ENCODE measurements around the gene DEPDC4. TPM values are rescaled to one million over a fixed set of nuclear protein-coding genes. Genes with fewer than 3 reads are reported as not detected.

The DEPDC4 gene
- total and polyA plus RNA-seq, 2 of the 13 experiments (the other 11 are each of a cell fraction or from before 2014, with no cell fraction given): 2.2 to 5.7 TPM

DNA sequence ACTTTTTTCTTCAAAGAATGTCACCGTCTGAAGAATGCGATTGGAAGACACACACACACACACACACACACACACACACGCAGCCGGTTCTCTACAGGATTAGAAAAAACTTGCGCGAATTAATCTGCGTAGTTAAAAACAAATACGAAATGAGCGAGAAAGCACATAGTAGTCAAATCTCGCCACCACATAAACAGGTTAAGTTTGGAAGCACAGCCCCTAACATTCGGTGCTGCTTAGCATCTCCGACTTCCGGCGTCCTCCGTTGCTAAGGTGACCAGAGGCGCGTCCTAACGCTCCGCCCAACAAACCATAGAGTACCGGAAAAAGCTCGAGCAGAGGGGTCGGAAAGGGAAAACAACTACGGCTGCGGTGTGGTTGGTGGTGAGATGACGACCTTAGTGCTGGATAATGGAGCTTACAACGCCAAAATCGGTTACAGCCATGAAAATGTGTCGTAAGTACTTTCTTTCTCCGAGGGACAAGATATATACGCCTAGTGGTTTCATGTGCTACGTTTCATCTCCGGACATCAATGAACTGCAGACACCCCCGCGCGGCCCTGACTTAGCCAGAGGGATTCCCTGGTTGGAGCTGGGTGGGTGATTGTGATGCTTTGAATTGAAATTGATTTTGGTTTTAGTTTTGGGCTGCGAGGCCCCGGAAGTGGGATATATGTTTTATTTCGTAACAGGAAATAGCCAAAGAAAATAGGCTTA, 66.3 kb downstream of the DEPDC4 start, which contains the start of gene ACTR6 (continued):
- TF ChIP-seq, protein P1, sequence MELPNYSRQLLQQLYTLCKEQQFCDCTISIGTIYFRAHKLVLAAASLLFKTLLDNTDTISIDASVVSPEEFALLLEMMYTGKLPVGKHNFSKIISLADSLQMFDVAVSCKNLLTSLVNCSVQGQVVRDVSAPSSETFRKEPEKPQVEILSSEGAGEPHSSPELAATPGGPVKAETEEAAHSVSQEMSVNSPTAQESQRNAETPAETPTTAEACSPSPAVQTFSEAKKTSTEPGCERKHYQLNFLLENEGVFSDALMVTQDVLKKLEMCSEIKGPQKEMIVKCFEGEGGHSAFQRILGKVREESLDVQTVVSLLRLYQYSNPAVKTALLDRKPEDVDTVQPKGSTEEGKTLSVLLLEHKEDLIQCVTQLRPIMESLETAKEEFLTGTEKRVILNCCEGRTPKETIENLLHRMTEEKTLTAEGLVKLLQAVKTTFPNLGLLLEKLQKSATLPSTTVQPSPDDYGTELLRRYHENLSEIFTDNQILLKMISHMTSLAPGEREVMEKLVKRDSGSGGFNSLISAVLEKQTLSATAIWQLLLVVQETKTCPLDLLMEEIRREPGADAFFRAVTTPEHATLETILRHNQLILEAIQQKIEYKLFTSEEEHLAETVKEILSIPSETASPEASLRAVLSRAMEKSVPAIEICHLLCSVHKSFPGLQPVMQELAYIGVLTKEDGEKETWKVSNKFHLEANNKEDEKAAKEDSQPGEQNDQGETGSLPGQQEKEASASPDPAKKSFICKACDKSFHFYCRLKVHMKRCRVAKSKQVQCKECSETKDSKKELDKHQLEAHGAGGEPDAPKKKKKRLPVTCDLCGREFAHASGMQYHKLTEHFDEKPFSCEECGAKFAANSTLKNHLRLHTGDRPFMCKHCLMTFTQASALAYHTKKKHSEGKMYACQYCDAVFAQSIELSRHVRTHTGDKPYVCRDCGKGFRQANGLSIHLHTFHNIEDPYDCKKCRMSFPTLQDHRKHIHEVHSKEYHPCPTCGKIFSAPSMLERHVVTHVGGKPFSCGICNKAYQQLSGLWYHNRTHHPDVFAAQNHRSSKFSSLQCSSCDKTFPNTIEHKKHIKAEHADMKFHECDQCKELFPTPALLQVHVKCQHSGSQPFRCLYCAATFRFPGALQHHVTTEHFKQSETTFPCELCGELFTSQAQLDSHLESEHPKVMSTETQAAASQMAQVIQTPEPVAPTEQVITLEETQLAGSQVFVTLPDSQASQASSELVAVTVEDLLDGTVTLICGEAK (IDR thresholded peaks at IDR 0.05): no peak
- TF ChIP-seq, protein P1 (CRISPR knock-in tag; IDR thresholded peaks at IDR 0.05): peak; percentile 21; the same call in 1 of the 2 replicates
- peak in 1 of 2 experiments; percentile 71; a peak in 2 of 4 replicates for TF ChIP-seq KLF16 (CRISPR knock-in tag; IDR thresholded peaks at IDR 0.05)
- TF ChIP-seq RXRB (CRISPR knock-in tag; IDR thresholded peaks at IDR 0.05; ENCODE audit: borderline replicate concordance): peak; percentile 30; the same call in 1 of the 2 replicates
- TF ChIP-seq ZNF792 (CRISPR knock-in tag; IDR thresholded peaks at IDR 0.05): 0 out of 2 replicates have a peak, but pooled peaks have one; percentile 50
- TF ChIP-seq MIER3 (CRISPR knock-in tag; IDR thresholded peaks at IDR 0.05; ENCODE audit: borderline replicate concordance): 0 out of 2 replicates have a peak, but pooled peaks have one; percentile 27
- TF ChIP-seq POLR2AphosphoS5 (IDR thresholded peaks at IDR 0.05; ENCODE audit: low read depth, low read length): peak; percentile 93
- TF ChIP-seq, protein P2, sequence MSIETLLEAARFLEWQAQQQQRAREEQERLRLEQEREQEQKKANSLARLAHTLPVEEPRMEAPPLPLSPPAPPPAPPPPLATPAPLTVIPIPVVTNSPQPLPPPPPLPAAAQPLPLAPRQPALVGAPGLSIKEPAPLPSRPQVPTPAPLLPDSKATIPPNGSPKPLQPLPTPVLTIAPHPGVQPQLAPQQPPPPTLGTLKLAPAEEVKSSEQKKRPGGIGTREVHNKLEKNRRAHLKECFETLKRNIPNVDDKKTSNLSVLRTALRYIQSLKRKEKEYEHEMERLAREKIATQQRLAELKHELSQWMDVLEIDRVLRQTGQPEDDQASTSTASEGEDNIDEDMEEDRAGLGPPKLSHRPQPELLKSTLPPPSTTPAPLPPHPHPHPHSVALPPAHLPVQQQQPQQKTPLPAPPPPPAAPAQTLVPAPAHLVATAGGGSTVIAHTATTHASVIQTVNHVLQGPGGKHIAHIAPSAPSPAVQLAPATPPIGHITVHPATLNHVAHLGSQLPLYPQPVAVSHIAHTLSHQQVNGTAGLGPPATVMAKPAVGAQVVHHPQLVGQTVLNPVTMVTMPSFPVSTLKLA (IDR thresholded peaks at IDR 0.05): peak; percentile 57
- TF ChIP-seq SP1 (IDR thresholded peaks at IDR 0.05): no peak
- TF ChIP-seq SP1 (CRISPR knock-in tag; IDR thresholded peaks at IDR 0.05): peak; percentile 67
- TF ChIP-seq EP300 (IDR thresholded peaks at IDR 0.05; ENCODE audit: low read depth in 2 of 2, low read length in 2 of 2): peak in 1 of 2 experiments; percentile 29; a peak in 1 of 4 replicates
- TF ChIP-seq EP300 (CRISPR knock-in tag; IDR thresholded peaks at IDR 0.05; ENCODE audit: borderline replicate concordance): no peak
- TF ChIP-seq SOX13 (IDR thresholded peaks at IDR 0.05): no peak
- peak in 1 of 2 experiments; percentile 31; a peak in 1 of 4 replicates for TF ChIP-seq SOX13 (CRISPR knock-in tag; conservative IDR thresholded peaks at IDR 0.05 in 1 of 2, IDR thresholded peaks at IDR 0.05 in 1 of 2)
- TF ChIP-seq RCOR2 (CRISPR knock-in tag; IDR thresholded peaks at IDR 0.05): no peak
- TF ChIP-seq, protein P3, sequence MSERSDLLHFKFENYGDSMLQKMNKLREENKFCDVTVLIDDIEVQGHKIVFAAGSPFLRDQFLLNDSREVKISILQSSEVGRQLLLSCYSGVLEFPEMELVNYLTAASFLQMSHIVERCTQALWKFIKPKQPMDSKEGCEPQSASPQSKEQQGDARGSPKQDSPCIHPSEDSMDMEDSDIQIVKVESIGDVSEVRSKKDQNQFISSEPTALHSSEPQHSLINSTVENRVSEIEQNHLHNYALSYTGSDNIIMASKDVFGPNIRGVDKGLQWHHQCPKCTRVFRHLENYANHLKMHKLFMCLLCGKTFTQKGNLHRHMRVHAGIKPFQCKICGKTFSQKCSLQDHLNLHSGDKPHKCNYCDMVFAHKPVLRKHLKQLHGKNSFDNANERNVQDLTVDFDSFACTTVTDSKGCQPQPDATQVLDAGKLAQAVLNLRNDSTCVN (CRISPR knock-in tag; IDR thresholded peaks at IDR 0.05; ENCODE audit: borderline replicate concordance): 0 out of 2 replicates have a peak, but pooled peaks have one; percentile 63
- TF ChIP-seq CEBPG (CRISPR knock-in tag; IDR thresholded peaks at IDR 0.05): 0 out of 2 replicates have a peak, but pooled peaks have one; percentile 24
- TF ChIP-seq SALL2 (CRISPR knock-in tag; IDR thresholded peaks at IDR 0.05): 0 out of 2 replicates have a peak, but pooled peaks have one; percentile 75
- no peak for TF ChIP-seq ZNF713 (CRISPR knock-in tag; IDR thresholded peaks at IDR 0.05)
